GM13977 (cell line): ENCODE results near the gene DLG2.
"Not testable (repeated sequence)": the region's sequence is repeated elsewhere in the genome, so short reads cannot be mapped to it uniquely, and the experiment has no call there.

ENCODE experiments used
- DNase-seq: peaks from one replicate; pipeline ENCODE4 v3.0.0; 2012; ENCODE audit warnings: low spot score
- CTCF ChIP-seq: IDR thresholded peaks from 2 replicates; pipeline ENCODE4 v1.5.1; 2012; ENCODE audit warnings: mild to moderate bottlenecking, control low read depth; ENCODE audit not compliant: insufficient read depth; ENCODE audit errors: extremely low read depth, missing control alignments
- in situ Hi-C: fragments of 300-500 bp; cut with MboI; formaldehyde crosslinking; loops from one replicate; pipeline ENCODE4 v1.12.0; 2022; ENCODE audit warnings: low sequenced_read_pairs, low pct_unique_long_range_greater_than_20kb, mixed read lengths, inconsistent platforms; ENCODE audit not compliant: unreplicated experiment

The DLG2 gene

DNA sequence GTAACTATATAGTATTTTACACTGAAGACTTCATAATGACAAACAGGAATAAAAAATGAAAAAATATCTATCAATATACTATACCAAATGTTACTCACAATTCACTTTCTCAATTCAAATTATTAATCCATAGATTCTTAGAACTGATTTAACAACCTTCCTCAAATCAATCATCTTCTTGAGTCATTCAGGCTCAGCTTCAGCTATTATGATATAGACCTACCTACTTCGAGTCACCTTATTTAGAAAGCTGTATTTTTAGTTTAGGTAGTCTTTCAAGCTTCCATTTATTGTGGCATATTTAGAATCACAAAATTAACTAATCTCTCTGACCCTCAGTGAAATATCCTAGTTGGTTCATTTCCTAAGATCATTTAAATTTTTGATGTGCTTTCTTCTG lies 29.6 kb upstream of the DLG2 start:
- no peak for DNase-seq
- TF ChIP-seq CTCF, result no peak
- in situ Hi-C loops, result no loop called here

GRCh38 chr11:85654343-85654742 lies 27.2 kb upstream of the DLG2 start:
- DNase-seq, in situ Hi-C loops: not testable (repeated sequence)

DNA sequence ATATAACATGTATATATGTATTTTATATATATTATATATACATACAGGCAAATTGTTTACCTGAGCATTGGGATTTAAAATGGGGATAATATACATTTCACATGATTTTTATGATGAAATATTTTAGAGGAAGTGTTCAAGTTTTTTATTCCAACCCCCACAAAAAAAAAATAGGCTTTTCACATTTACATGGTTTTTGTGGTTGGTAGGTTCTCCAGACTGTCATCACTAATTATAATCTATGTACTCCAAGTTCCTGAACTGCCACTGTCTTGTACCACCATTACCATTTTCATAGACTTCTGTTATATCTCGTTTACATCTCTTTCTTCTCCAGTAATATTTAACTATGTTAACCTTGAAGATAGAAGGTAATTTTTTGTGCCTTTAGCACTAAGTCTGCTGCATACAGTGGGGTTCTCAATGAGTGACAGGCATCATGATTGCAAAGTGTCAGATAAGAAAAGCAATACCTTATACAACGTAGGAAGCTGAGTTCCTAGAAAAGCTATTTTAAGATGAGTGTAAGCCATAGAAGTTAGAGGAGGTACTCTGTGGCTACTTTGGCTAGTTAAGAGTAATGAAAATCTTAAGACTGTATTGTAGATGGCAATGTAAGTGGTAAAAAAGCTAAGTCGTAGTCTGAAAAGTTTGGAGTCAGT lies 25.8 kb upstream of the DLG2 start:
- TF ChIP-seq CTCF, result no peak
- in situ Hi-C loops, result no loop called here
- DNase-seq, result no peak

- TF ChIP-seq CTCF, result no peak
- in situ Hi-C loops, result no loop called here
Measured at GRCh38 chr11:85651118-85651517, 24.0 kb upstream of the DLG2 start.

GRCh38 chr11:85647604-85648299 lies 20.6 kb upstream of the DLG2 start, which contains the start of gene TMEM126A:
TSS of gene TMEM126A (plus strand) at chr11:85647967. CDS start at chr11:85650256, 2,289 bp downstream.
- DNase-seq, result peak; percentile 83
- no peak for TF ChIP-seq CTCF
- in situ Hi-C loops, result no loop called here

More at GRCh38 chr11:85651118-85651517, 24.0 kb upstream of the DLG2 start:
- no peak for DNase-seq

GRCh38 chr11:85647078-85647477 lies 19.9 kb upstream of the DLG2 start:
- in situ Hi-C loops, result no loop called here

More at GRCh38 chr11:85647078-85647477, 19.9 kb upstream of the DLG2 start:
- DNase-seq, result no peak
- TF ChIP-seq CTCF, result no peak
